SU-DHL-6 (cell line): ENCODE data around the gene TEX55.

Source experiments
- H2AFZ ChIP-seq: fragments of 200-600 bp; sonication (generic); 2 replicates; pipeline ENCODE4 v1.6.1; 2014; ENCODE audit warnings: low read depth, mild to moderate bottlenecking, moderate library complexity, mixed read lengths, antibody characterized with exemption, low read length; ENCODE audit not compliant: severe bottlenecking
- H3F3A ChIP-seq: fragments of 200-600 bp; shearing (Covaris generic); 2 replicates; pipeline ENCODE4 v1.6.0; 2016; ENCODE audit warnings: antibody characterized with exemption, mild to moderate bottlenecking; ENCODE audit not compliant: insufficient read depth
- H3K27ac ChIP-seq: fragments of 200-600 bp; sonication (generic); 2 replicates; pipeline ENCODE4 v1.5.1; 2016; ENCODE audit warnings: low read depth, mild to moderate bottlenecking, low read length, moderate library complexity, mixed read lengths
- H3K27me3 ChIP-seq: fragments of 200-600 bp; sonication (generic), shearing (Covaris generic); 2 replicates; pipeline ENCODE4 v1.6.0; 2014; ENCODE audit warnings: mild to moderate bottlenecking, low read length
- H3K36me3 ChIP-seq: fragments of 200-600 bp; sonication (generic); 2 replicates; pipeline ENCODE4 v1.6.1; 2014; ENCODE audit warnings: mild to moderate bottlenecking, low read length, mixed read lengths
- H3K4me2 ChIP-seq: fragments of 300-600, 200-600 bp; shearing (Covaris generic), sonication (generic); 2 replicates; pipeline ENCODE4 v1.6.0; 2014; ENCODE audit warnings: low read length, low read depth, mild to moderate bottlenecking; ENCODE audit not compliant: poor library complexity, severe bottlenecking
- H3K4me3 ChIP-seq: fragments of 200-600 bp; sonication (generic); 2 replicates; pipeline ENCODE4 v1.5.1; 2014; ENCODE audit warnings: antibody characterized with exemption, low read length, mild to moderate bottlenecking, mixed read lengths; ENCODE audit not compliant: insufficient read depth, poor library complexity, severe bottlenecking
- H3K79me2 ChIP-seq: fragments of 200-600 bp; sonication (generic); 2 replicates; pipeline ENCODE4 v1.6.1; 2014; ENCODE audit warnings: mild to moderate bottlenecking, low read length, moderate library complexity; ENCODE audit not compliant: insufficient read depth
- H3K9ac ChIP-seq: fragments of 200-600 bp; sonication (generic); 2 replicates; pipeline ENCODE4 v1.7.0; 2014; ENCODE audit warnings: mild to moderate bottlenecking, low read length
- H3K9me2 ChIP-seq: fragments of 200-600 bp; sonication (generic); replicated peaks from 2 replicates; pipeline ENCODE4 v1.6.1; 2014; ENCODE audit warnings: low read length; ENCODE audit not compliant: insufficient read depth
- H3K9me3 ChIP-seq: fragments of 200-600 bp; sonication (generic); 2 replicates; pipeline ENCODE4 v1.6.1; 2014; ENCODE audit warnings: low read length, mixed read lengths; ENCODE audit not compliant: insufficient read depth
- H4K20me1 ChIP-seq: fragments of 200-600 bp; sonication (generic); 2 replicates; pipeline ENCODE4 v1.6.1; 2014; ENCODE audit warnings: low read depth, mild to moderate bottlenecking, antibody characterized with exemption, low read length, moderate library complexity, mixed read lengths
- EZH2phosphoT487 ChIP-seq: fragments of 200-600 bp; sonication (generic), shearing (Covaris generic); conservative IDR thresholded peaks from 2 replicates; pipeline ENCODE4 v1.6.1; 2018; ENCODE audit warnings: mild to moderate bottlenecking, antibody characterized with exemption, low read length, moderate library complexity, mixed read lengths
- TF ChIP-seq, protein P1 (sequence below): fragments of 200-600 bp; sonication (generic); IDR thresholded peaks from one replicate; pipeline ENCODE4 v1.5.1; 2017; ENCODE audit warnings: antibody characterized with exemption, mild to moderate bottlenecking, low read length, moderate library complexity; ENCODE audit not compliant: insufficient read depth, poor library complexity, severe bottlenecking

TEX55 gene

DNA sequence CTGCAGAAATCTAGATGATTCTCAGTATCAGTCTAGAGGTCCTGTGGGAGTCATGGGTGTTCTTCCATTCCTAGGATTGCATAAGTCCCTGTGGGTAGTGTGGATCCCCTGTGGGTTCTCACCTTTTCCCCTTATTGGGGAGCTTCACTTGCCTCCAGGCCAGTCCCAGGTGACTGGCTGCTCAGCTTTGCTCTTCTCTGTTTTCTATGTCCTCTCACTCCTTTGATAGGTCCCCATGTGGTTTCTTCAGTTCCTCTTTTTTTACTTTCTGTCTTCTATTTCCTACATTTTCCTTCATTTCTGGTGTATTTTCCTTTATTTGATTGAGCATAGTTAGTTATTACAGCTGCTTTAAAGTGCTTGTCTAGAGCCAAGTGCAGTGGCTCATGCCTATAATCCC, 10.9 kb downstream of the TEX55 start:
- Histone ChIP-seq H3K9ac (no peak overlapping the region), H2AFZ (no peak overlapping the region), H4K20me1 (no peaks in the 10 kb centered on the region), H3K27ac (no peak overlapping the region), H3K4me2 (no peak overlapping the region), H3F3A (no peaks in the 10 kb centered on the region), H3K9me2 (no peaks in the 10 kb centered on the region), H3K4me3 (no peak overlapping the region), H3K36me3 (no peaks in the 10 kb centered on the region), H3K27me3 (no peaks in the 10 kb centered on the region), H3K9me3 (no peaks in the 10 kb centered on the region), H3K79me2 (no peaks in the 10 kb centered on the region)
- TF ChIP-seq, protein P1, sequence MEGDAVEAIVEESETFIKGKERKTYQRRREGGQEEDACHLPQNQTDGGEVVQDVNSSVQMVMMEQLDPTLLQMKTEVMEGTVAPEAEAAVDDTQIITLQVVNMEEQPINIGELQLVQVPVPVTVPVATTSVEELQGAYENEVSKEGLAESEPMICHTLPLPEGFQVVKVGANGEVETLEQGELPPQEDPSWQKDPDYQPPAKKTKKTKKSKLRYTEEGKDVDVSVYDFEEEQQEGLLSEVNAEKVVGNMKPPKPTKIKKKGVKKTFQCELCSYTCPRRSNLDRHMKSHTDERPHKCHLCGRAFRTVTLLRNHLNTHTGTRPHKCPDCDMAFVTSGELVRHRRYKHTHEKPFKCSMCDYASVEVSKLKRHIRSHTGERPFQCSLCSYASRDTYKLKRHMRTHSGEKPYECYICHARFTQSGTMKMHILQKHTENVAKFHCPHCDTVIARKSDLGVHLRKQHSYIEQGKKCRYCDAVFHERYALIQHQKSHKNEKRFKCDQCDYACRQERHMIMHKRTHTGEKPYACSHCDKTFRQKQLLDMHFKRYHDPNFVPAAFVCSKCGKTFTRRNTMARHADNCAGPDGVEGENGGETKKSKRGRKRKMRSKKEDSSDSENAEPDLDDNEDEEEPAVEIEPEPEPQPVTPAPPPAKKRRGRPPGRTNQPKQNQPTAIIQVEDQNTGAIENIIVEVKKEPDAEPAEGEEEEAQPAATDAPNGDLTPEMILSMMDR, result no peak
- TF ChIP-seq EZH2phosphoT487, result no peak

DNA sequence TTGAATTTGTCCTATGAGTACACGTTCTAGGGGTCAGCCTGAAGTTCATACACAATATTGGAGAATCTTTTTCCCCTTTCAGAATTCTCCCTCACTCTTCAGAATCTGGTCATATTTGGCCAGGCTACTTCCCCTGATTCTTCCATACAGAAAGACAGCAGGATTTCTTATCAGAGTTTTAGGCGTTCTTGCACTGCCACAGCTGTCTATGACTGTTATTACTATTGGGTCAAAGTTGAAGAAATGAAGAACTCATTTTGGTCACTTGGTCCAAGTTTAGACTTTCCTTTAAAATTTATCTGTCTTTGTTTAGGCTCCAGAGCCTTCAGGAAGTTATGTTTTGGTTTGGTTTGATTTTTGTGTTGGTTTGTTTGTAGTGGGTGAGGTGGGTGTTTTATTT, 12.0 kb downstream of the TEX55 start:
- H3K79me2 ChIP-seq, result no peaks in the 10 kb centered on the region
- H4K20me1 ChIP-seq, result no peaks in the 10 kb centered on the region
- H3F3A ChIP-seq, result no peaks in the 10 kb centered on the region
- no peak overlapping the region for H3K9ac ChIP-seq
- H2AFZ ChIP-seq, result no peak overlapping the region
- no peak for TF ChIP-seq EZH2phosphoT487
- TF ChIP-seq, protein P1, result no peak
- no peaks in the 10 kb centered on the region for H3K27me3 ChIP-seq
- H3K9me2 ChIP-seq, result no peaks in the 10 kb centered on the region
- H3K9me3 ChIP-seq, result no peaks in the 10 kb centered on the region
- no peak overlapping the region for H3K27ac ChIP-seq
- no peaks in the 10 kb centered on the region for H3K36me3 ChIP-seq
- H3K4me2 ChIP-seq, result no peak overlapping the region
- no peak overlapping the region for H3K4me3 ChIP-seq

DNA sequence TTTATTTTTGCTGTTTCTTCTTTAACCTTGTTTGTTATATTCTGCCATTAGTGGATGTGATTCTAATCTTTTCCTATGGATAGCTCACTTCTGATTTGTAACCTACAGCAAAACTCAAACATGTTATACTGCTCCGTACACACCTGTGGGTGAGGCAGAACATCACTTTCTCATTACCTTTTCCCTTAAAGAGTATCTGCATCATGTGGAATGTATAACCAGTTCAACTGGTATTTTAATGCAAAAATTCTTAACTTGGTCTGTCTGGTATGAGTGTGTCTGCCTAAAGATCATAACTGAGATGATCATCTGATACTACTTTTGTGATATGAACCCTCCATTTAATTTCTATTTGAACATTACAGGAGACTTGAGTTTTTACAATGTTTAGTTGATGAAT, 14.4 kb downstream of the TEX55 start:
- Histone ChIP-seq H3K27ac (no peak overlapping the region), H3F3A (no peaks in the 10 kb centered on the region), H3K9me3 (no peaks in the 10 kb centered on the region), H3K36me3 (no peaks in the 10 kb centered on the region), H3K4me3 (no peak overlapping the region), H3K27me3 (no peaks in the 10 kb centered on the region), H2AFZ (no peak overlapping the region), H3K79me2 (no peaks in the 10 kb centered on the region), H4K20me1 (no peaks in the 10 kb centered on the region), H3K9ac (no peak overlapping the region), H3K4me2 (no peak overlapping the region), H3K9me2 (no peaks in the 10 kb centered on the region)
- no peak for TF ChIP-seq EZH2phosphoT487

DNA sequence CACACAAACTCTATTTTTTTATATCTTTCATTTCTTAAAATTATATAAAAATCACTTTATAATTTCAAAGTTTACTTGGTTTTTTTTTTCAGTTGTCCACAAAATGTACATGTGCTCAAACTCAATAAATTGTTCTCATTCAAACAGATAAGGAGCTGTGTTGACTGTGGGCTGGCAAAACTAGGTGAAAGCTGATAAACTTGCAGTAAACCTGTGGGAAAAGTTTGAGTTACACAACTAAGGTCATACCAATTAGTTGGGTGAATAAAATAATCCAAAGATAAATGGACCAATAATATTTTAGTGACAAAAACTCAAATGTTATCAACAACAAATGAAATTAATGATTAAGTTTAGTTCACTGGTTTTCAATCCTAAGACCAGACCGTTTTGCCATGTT, 14.8 kb downstream of the TEX55 start:
- H3K4me3 ChIP-seq, result no peak overlapping the region
- no peaks in the 10 kb centered on the region for H3K27me3 ChIP-seq
- no peak overlapping the region for H3K27ac ChIP-seq
- H3K9me3 ChIP-seq, result no peaks in the 10 kb centered on the region
- no peak overlapping the region for H2AFZ ChIP-seq
- no peaks in the 10 kb centered on the region for H3K36me3 ChIP-seq
- H3K79me2 ChIP-seq, result no peaks in the 10 kb centered on the region
- no peaks in the 10 kb centered on the region for H3K9me2 ChIP-seq
- H3F3A ChIP-seq, result no peaks in the 10 kb centered on the region
- no peak overlapping the region for H3K9ac ChIP-seq
- no peak for TF ChIP-seq EZH2phosphoT487
- TF ChIP-seq, protein P1, result no peak
- no peak overlapping the region for H3K4me2 ChIP-seq
- no peaks in the 10 kb centered on the region for H4K20me1 ChIP-seq
